Large intestine (tissue), 12 donors: ENCODE measurements around the gene ACTL6B. TPM values are rescaled to one million over a fixed set of nuclear protein-coding genes. Genes with fewer than 3 reads are reported as not detected.
"Not testable (repeated sequence)": the region's sequence is repeated elsewhere in the genome, so short reads cannot be mapped to it uniquely, and the experiment has no call there.

Source experiments
- DNase-seq, 2 donors: peaks; one replicate each; pipeline versions ENCODE4 v3.0.0 to v3.0.0-alpha.2; 2013
- H3K27ac ChIP-seq: one replicate; pipeline ENCODE4 v1.5.1; 2013; ENCODE audit warnings: low read length
- H3K27me3 ChIP-seq: 2 replicates; pipeline ENCODE4 v1.6.1; 2013; ENCODE audit warnings: low read length; ENCODE audit not compliant: control insufficient read depth, insufficient read depth
- H3K36me3 ChIP-seq: 2 replicates; pipeline ENCODE4 v1.6.1; 2013; ENCODE audit warnings: low read length; ENCODE audit not compliant: control insufficient read depth, insufficient read depth
- H3K4me1 ChIP-seq: one replicate; pipeline ENCODE4 v1.6.1; 2013; ENCODE audit warnings: low read length; ENCODE audit not compliant: control insufficient read depth, insufficient read depth
- H3K4me3 ChIP-seq: one replicate; pipeline ENCODE4 v1.5.1; 2013; ENCODE audit warnings: low read length
- H3K9me3 ChIP-seq: one replicate; pipeline ENCODE4 v1.6.1; 2013; ENCODE audit warnings: mild to moderate bottlenecking, low read depth, low read length, moderate library complexity; ENCODE audit not compliant: control insufficient read depth
- WGBS: methylation state at CpG from one replicate; pipeline ENCODE4 v1.1.5; 2013; ENCODE audit warnings: low lambda C conversion rate; ENCODE audit not compliant: insufficient coverage; 5-methylcytosine and 5-hydroxymethylcytosine counted together
- long read RNA-seq, 11 donors: transcript quantifications; one replicate each; lab custom pipeline, GENCODE V29; 2026
- polyA plus RNA-seq: library from polyadenylated mRNA; unstranded; fragments of 120-200 nt; gene quantifications from one replicate; pipeline ENCODE4 v1.2.1, GENCODE V29; 2013

ACTL6B gene
- polyA plus RNA-seq: 2.9 TPM
- long read RNA-seq, donor 1: 0 reads
- long read RNA-seq, donor 2: 0 reads
- long read RNA-seq, donor 3: 0 reads
- long read RNA-seq, donor 4: 0 reads
- long read RNA-seq, donor 5: 0 reads
- long read RNA-seq, donor 6: 0 reads
- long read RNA-seq, donor 7: 0 reads
- long read RNA-seq, donor 8: 0 reads
- long read RNA-seq, donor 9, partial matches to known transcripts: 6 of 72 reads
- long read RNA-seq, donor 9, other reads (novel, unspliced or antisense): 66 of 72 reads
- long read RNA-seq, donor 10: 0 reads
- long read RNA-seq, donor 11: 0 reads

GRCh38 chr7:100655908-100656674, at the start of gene ACTL6B:
Gene ACTL6B, minus strand, starts transcription at chr7:100656448. Its CDS starts 94 bp downstream, at chr7:100656354.
- WGBS: no CpG with 5 or more reads among the region's 63 CpGs
- Histone ChIP-seq H3K4me3 (no peak within 1 kb of the TSS), H3K9me3 (peaks cover 10% of the 10 kb centered on the region), H3K27me3 (peaks cover 41% of the 10 kb centered on the region), H3K4me1 (no peaks in the 10 kb centered on the region), H3K27ac (no peak within 1 kb of the TSS), H3K36me3 (no peaks in the 10 kb centered on the region)
- peak in 1 of 2 donors; percentile 55 for DNase-seq

GRCh38 chr7:100705320-100705752, 49.1 kb upstream of the ACTL6B start:
- no CpG with 5 or more reads among the region's 25 CpGs for WGBS
- Histone ChIP-seq H3K27me3 (no peaks in the 10 kb centered on the region), H3K4me3 (peak overlapping the region; percentile 95), H3K27ac (peak overlapping the region; percentile 96), H3K36me3 (no peaks in the 10 kb centered on the region), H3K9me3 (no peaks in the 10 kb centered on the region), H3K4me1 (peaks cover 16% of the 10 kb centered on the region)
- peak in 1 of 2 donors; percentile 65 for DNase-seq

- not testable (repeated sequence) for H3K36me3 ChIP-seq
- whole genome bisulfite sequencing: 75% methylated on average over 1 of the region's 3 CpGs
Measured at GRCh38 chr7:100701089-100701488, 44.8 kb upstream of the ACTL6B start.

GRCh38 chr7:100699018-100699417, 42.8 kb upstream of the ACTL6B start:
- H3K4me3 ChIP-seq: no peak overlapping the region
- H3K4me1 ChIP-seq: no peaks in the 10 kb centered on the region
- H3K27me3 ChIP-seq: no peaks in the 10 kb centered on the region
- DNase-seq: no peak
- no peak overlapping the region for H3K27ac ChIP-seq
- H3K9me3 ChIP-seq: no peaks in the 10 kb centered on the region
- WGBS: 90% methylated on average over 4 of the region's 6 CpGs
- H3K36me3 ChIP-seq: no peaks in the 10 kb centered on the region

More at GRCh38 chr7:100701089-100701488, 44.8 kb upstream of the ACTL6B start:
- not testable (repeated sequence) for H3K4me1 ChIP-seq, H3K27me3 ChIP-seq, H3K4me3 ChIP-seq, H3K27ac ChIP-seq, DNase-seq, H3K9me3 ChIP-seq

GRCh38 chr7:100696123-100696521, 39.9 kb upstream of the ACTL6B start:
- Histone ChIP-seq H3K9me3 (no peaks in the 10 kb centered on the region), H3K36me3 (peaks cover 1% of the 10 kb centered on the region), H3K4me3 (no peak overlapping the region), H3K27ac (no peak overlapping the region), H3K4me1 (peaks cover 17% of the 10 kb centered on the region), H3K27me3 (no peaks in the 10 kb centered on the region)
- no CpG with 5 or more reads among the region's 6 CpGs for WGBS
- no peak for DNase-seq

GRCh38 chr7:100694098-100694745, 38.0 kb upstream of the ACTL6B start, which contains the start of gene GIGYF1:
Gene GIGYF1, minus strand, starts transcription at chr7:100694250. Its CDS starts 6,012 bp downstream, at chr7:100688238.
- H3K27ac ChIP-seq: peak within 1 kb of the TSS; percentile 48
- no CpG with 5 or more reads among the region's 102 CpGs for WGBS
- no peaks in the 10 kb centered on the region for H3K9me3 ChIP-seq
- peaks cover 22% of the 10 kb centered on the region for H3K4me1 ChIP-seq
- H3K4me3 ChIP-seq: peak within 1 kb of the TSS; percentile 88
- peak in 1 of 2 donors; percentile 75 for DNase-seq
- H3K27me3 ChIP-seq: no peaks in the 10 kb centered on the region
- H3K36me3 ChIP-seq: peaks cover 12% of the 10 kb centered on the region

- peak overlapping the region; percentile 48 for H3K27ac ChIP-seq
- H3K4me1 ChIP-seq: peaks cover 22% of the 10 kb centered on the region
- H3K4me3 ChIP-seq: peak overlapping the region; percentile 88
- 0% methylated on average over 1 of the region's 81 CpGs for WGBS
- DNase-seq: peak in 1 of 2 donors; percentile 38
- peaks cover 19% of the 10 kb centered on the region for H3K36me3 ChIP-seq
- no peaks in the 10 kb centered on the region for H3K9me3 ChIP-seq
- no peaks in the 10 kb centered on the region for H3K27me3 ChIP-seq
Measured at GRCh38 chr7:100693312-100694097, 37.3 kb upstream of the ACTL6B start.

- Histone ChIP-seq H3K9me3 (no peaks in the 10 kb centered on the region), H3K4me1 (peaks cover 22% of the 10 kb centered on the region), H3K36me3 (peaks cover 28% of the 10 kb centered on the region), H3K27me3 (no peaks in the 10 kb centered on the region), H3K4me3 (peak overlapping the region; percentile 88), H3K27ac (no peak overlapping the region)
- WGBS: no CpG with 5 or more reads among the region's 6 CpGs
- DNase-seq: no peak
Measured at GRCh38 chr7:100692578-100692961, 36.3 kb upstream of the ACTL6B start.

- Histone ChIP-seq H3K27ac (no peak overlapping the region), H3K4me3 (peak overlapping the region; percentile 88), H3K9me3 (no peaks in the 10 kb centered on the region), H3K4me1 (peaks cover 22% of the 10 kb centered on the region), H3K36me3 (peaks cover 34% of the 10 kb centered on the region), H3K27me3 (no peaks in the 10 kb centered on the region)
- WGBS: no CpG with 5 or more reads among the region's 28 CpGs
- DNase-seq: peak; percentile 67 to 68
Measured at GRCh38 chr7:100691676-100692577, 35.7 kb upstream of the ACTL6B start.
